Measurements from ENCODE around the gene ARHGAP32. TPM values are rescaled to one million over a fixed set of nuclear protein-coding genes. Genes with fewer than 3 reads are reported as not detected.

Gene ARHGAP32
- total RNA-seq, 1 donor from 2014 or later: 42.3 TPM

GRCh38 chr11:129102225-129102624 lies 89.9 kb downstream of the ARHGAP32 start:
- Mint-ChIP-seq H3K4me1 (ENCODE audit: low read depth) (no peaks in the 10 kb centered on the region), H3K27me3 (no peaks in the 10 kb centered on the region), H3K27ac (no peak overlapping the region), H3K9me3 (ENCODE audit: low read depth) (peaks cover 23% of the 10 kb centered on the region), H3K36me3 (ENCODE audit: insufficient read depth) (peaks cover 35% of the 10 kb centered on the region), H3K4me3 (ENCODE audit: low read depth) (no peak overlapping the region)
- DNase-seq (ENCODE audit: low spot score, unreplicated experiment): no peak
- TF ChIP-seq, protein P1, sequence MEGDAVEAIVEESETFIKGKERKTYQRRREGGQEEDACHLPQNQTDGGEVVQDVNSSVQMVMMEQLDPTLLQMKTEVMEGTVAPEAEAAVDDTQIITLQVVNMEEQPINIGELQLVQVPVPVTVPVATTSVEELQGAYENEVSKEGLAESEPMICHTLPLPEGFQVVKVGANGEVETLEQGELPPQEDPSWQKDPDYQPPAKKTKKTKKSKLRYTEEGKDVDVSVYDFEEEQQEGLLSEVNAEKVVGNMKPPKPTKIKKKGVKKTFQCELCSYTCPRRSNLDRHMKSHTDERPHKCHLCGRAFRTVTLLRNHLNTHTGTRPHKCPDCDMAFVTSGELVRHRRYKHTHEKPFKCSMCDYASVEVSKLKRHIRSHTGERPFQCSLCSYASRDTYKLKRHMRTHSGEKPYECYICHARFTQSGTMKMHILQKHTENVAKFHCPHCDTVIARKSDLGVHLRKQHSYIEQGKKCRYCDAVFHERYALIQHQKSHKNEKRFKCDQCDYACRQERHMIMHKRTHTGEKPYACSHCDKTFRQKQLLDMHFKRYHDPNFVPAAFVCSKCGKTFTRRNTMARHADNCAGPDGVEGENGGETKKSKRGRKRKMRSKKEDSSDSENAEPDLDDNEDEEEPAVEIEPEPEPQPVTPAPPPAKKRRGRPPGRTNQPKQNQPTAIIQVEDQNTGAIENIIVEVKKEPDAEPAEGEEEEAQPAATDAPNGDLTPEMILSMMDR (IDR thresholded peaks at IDR 0.05; ENCODE audit: unreplicated experiment): no peak

- Mint-ChIP-seq H3K4me1 (ENCODE audit: low read depth) (peaks cover 4% of the 10 kb centered on the region), H3K4me3 (ENCODE audit: low read depth) (no peak overlapping the region), H3K36me3 (ENCODE audit: insufficient read depth) (peaks cover 13% of the 10 kb centered on the region), H3K27me3 (no peaks in the 10 kb centered on the region), H3K27ac (no peak overlapping the region), H3K9me3 (ENCODE audit: low read depth) (peaks cover 7% of the 10 kb centered on the region)
- DNase-seq (ENCODE audit: low spot score, unreplicated experiment): no peak
- TF ChIP-seq, protein P1 (IDR thresholded peaks at IDR 0.05; ENCODE audit: unreplicated experiment): no peak
Measured at GRCh38 chr11:129093283-129093682, 98.8 kb downstream of the ARHGAP32 start.

DNA sequence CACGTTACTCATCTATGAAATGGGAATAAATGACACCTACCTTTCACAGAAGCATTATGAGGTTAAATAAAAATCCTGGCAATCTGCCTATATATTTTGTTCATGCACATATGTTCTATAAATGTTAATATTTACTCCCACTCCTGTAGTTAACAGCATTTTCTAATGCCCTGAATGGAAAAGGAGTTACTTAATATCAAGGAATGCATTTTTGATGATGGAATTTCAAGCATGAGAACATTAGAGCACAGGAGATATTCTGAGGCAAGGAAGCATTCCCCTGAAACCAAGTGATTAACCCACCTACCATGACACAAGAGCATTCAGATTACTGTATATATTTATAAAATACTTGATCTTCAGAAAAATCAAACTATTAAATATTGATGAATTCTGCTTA lies 102.1 kb downstream of the ARHGAP32 start:
- no peak for DNase-seq (ENCODE audit: low spot score, unreplicated experiment)
- no peak overlapping the region for H3K27ac Mint-ChIP-seq
- peaks cover 3% of the 10 kb centered on the region for H3K9me3 Mint-ChIP-seq (ENCODE audit: low read depth)
- H3K27me3 Mint-ChIP-seq: no peaks in the 10 kb centered on the region
- H3K4me1 Mint-ChIP-seq (ENCODE audit: low read depth): peaks cover 4% of the 10 kb centered on the region
- TF ChIP-seq, protein P1 (IDR thresholded peaks at IDR 0.05; ENCODE audit: unreplicated experiment): no peak
- H3K36me3 Mint-ChIP-seq (ENCODE audit: insufficient read depth): peaks cover 14% of the 10 kb centered on the region
- H3K4me3 Mint-ChIP-seq (ENCODE audit: low read depth): no peak overlapping the region

- no peak for DNase-seq (ENCODE audit: low spot score, unreplicated experiment)
- TF ChIP-seq, protein P1 (IDR thresholded peaks at IDR 0.05; ENCODE audit: unreplicated experiment): no peak
- H3K4me3 Mint-ChIP-seq (ENCODE audit: low read depth): no peak overlapping the region
- H3K27me3 Mint-ChIP-seq: no peaks in the 10 kb centered on the region
- H3K36me3 Mint-ChIP-seq (ENCODE audit: insufficient read depth): peaks cover 19% of the 10 kb centered on the region
- H3K4me1 Mint-ChIP-seq (ENCODE audit: low read depth): peaks cover 4% of the 10 kb centered on the region
- peaks cover 9% of the 10 kb centered on the region for H3K9me3 Mint-ChIP-seq (ENCODE audit: low read depth)
- H3K27ac Mint-ChIP-seq: no peak overlapping the region
Measured at GRCh38 chr11:129089279-129089678, 102.8 kb downstream of the ARHGAP32 start.

GRCh38 chr11:129086976-129087375 lies 105.1 kb downstream of the ARHGAP32 start:
- H3K27me3 Mint-ChIP-seq: no peaks in the 10 kb centered on the region
- H3K36me3 Mint-ChIP-seq (ENCODE audit: insufficient read depth): peaks cover 32% of the 10 kb centered on the region
- peaks cover 4% of the 10 kb centered on the region for H3K4me1 Mint-ChIP-seq (ENCODE audit: low read depth)
- TF ChIP-seq, protein P1 (IDR thresholded peaks at IDR 0.05; ENCODE audit: unreplicated experiment): no peak
- no peak for DNase-seq (ENCODE audit: low spot score, unreplicated experiment)
- H3K4me3 Mint-ChIP-seq (ENCODE audit: low read depth): no peak overlapping the region
- no peak overlapping the region for H3K27ac Mint-ChIP-seq
- peaks cover 31% of the 10 kb centered on the region for H3K9me3 Mint-ChIP-seq (ENCODE audit: low read depth)
